Cortex of kidney (tissue), 1 donor: Measurements from ENCODE around the gene HIVEP3.

Source experiments
- DNase-seq: peaks from one replicate; lab custom pipeline; 2025; lab: John Stamatoyannopoulos, UW

The HIVEP3 gene

DNA sequence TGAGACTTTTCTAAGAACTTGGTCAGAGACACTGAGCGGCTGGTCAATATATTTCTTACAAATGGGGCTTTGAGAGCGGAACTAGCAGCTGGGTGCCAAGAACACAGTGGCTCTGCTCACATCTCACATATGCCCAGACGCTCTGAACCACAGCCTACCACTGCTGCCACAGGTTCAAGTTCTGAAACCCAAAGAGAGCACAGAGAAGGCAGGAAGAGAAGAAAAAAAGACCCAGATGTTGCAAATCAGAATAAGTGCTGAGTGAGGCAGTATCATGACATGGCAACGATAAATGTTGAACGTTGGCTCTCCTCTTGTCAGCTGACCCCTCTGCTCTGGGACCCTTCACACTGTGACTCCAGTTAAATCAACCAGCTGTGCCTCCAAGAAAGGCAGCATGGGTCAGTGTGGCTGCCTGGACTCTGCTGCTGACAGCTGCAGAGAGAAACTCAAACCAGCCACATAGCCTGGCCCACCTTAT, 26.4 kb downstream of the HIVEP3 start:
- no peak for DNase-seq

DNA sequence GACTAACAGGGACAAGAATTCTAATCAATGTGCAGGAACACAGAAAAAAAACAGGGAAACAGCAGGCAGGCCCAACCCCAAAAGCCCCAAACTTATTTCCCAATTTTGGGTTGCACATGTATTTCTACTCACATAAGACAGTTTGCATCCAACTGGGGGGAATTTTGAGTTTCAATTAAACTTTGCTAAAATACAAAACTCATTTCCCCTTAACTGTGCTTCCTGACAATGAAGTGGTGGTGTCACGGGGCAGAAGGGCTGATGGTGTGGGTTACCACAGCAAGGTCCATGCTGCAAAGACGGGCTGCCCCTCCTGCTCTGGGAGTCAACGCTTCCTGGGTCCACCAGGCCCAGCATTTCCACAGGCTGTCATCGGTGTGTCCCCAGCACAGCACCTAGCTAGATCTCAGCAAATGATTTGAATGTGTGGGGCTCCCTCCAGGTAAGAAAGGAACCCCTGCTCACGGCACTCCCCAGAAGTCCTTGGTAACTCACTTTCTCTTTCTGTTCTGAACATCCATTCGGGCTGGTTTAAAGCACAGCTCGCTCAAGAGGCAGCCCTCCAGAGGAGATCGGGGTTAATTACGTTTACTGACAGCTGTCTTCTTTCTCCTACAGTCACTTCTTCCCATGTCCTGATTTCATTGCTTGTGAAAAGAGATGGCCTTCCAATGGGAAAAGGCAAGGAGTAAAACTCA, 27.4 kb downstream of the HIVEP3 start:
- no peak for DNase-seq

DNA sequence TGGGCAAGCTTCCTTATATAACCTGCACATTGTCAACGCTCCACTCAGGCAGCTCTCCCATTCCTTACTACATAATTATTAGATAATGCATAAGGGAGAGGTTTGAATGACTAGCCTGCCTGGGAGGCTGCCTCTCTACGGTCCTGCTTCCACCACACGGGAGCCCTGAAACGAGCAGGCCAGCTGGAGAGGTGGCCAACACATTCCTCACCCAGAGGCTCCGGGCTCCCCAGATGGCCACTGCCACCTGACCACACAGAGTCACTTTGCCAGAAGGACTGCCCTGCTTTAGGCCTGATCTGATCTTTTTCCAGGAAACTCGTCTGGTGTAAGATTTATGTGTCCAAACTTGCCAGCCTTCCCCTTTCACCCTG, 27.9 kb downstream of the HIVEP3 start:
- DNase-seq: no peak

DNA sequence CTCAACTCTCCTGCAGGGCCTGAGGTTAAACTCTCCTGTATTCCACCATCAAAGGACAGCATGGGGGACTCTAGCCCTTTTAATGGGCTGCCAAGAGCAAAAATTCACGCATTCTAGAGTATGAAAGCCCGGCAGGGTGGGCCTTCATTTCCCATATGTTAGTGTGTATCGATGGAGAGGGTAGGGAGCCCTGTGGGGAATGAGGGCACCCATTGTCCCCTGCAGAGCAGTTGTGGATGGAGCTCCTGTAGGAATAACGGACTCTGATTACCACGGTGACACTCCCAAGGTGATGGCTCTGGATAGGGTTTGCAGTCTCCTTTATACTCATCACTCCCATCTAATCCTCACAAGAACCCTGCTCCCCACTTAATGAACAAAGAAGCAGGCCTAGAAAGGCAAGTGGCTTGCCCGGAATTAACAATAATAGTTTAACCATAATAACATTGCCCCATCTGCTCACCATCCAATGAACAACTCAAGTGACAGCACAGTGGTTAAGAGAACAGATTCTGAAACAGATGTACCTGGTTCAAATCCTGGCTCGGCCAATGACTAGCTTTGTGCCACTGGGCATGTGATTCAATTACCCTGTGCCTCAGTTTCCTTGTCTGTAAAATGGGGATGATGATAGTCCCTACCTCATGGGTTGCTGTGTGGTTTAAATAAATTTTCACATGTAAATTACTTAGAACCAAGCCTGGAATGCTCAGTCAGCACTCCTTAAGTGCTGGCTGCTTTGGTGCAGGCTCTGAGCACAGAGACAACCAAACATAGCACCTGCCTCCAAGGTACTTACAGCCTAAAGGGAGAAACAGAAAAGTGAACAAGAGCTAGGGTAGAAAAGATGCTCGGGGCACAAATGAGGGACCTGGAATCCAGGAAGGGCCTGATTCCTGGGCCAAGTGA, 29.0 kb downstream of the HIVEP3 start:
- no peak for DNase-seq

DNA sequence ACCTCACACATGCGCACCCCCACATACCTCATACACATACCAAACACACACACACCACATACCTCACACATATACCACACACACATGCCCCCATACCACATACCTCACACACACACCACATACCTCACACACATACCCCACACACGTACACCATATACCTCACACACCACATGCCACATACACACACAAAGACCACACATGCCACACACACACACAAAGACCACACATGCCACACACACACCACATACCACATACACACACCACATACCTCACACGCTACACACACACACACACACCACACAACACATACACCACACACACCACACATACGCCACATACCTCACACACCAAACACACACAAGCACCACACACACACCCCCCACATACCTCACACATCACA, 30.0 kb downstream of the HIVEP3 start:
- no peak for DNase-seq

DNA sequence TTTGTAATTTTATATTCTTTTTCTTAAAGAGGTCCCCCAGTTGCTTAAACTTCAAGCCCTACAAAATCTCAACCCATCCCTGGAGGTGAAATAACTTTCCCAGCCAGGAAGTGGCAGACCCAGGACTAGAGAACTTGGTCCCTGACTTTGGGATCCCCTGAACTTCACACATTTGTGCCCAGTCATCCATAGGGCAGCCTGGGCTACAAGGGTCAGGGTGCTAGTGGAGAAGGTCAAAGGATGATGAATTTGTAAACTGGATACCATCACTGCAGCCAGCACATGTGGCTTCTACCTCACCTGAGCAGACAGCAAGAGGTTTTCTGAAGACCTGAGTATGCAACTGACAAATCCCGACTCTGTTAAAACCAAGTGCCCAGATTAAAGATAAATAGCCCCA, 31.4 kb downstream of the HIVEP3 start:
- DNase-seq: no peak

DNA sequence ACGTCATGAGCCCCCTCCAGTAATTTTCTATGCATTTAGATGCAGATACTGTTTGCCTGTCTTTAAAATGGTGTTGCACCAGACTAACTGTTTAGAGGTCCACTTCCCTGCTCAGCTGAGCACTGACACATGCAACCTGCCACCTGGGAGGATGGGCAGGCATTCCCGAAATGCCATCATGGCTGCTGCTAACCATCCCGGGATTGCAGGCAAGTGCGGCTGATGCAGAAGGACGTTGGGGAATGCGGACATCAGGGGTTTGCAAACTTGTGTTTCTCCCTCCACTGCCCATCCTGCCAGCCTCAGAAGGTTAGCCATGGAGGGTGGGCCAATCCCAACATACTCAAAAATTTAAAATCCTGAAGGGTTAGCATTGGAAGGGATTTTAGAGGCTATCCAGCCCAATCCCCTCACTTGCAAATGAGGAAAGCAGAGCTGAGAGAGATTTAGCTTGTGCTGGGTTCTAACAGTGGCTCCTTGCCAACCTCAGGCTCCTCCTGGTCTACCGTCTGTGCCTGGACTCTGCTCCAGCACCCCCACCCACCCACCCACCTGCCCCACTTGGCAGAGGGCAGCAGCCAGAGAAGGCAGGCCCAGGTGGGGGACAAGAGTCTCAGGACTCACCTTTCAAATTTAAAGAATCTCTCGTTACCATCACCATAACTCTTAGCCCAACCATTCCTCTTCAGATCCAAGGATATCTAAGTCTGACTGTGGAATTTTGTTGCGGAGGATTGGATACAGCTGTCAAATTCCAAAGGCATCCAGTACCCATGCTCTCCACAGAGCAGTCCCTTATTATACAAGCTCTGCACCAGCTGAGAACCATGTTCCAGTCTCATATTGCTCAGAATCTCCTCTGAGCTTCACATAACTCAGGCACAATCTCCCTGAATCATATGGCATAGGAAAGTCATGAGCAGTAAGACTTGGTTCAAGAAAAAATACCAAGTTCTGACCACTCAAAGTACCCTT, 34.2 kb downstream of the HIVEP3 start:
- no peak for DNase-seq

DNA sequence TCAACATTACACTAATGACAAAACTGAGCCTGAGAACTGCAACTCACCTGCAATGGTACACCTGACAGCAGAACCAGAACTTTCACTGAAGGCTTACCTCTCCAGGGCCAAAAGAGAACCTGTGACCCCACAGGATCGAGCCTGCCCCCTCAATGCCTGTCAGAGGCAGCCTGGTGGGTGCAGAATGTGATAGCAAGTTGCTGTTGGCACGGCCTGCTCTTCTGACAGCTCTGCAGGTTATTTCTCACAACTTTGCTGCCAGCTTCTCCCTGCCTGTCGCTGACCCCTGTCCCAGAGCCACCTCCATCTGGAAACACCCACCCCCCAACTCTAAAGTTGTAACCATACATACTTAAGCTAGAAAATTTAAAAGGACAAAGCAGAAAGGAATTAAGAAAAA, 35.2 kb downstream of the HIVEP3 start:
- no peak for DNase-seq

DNA sequence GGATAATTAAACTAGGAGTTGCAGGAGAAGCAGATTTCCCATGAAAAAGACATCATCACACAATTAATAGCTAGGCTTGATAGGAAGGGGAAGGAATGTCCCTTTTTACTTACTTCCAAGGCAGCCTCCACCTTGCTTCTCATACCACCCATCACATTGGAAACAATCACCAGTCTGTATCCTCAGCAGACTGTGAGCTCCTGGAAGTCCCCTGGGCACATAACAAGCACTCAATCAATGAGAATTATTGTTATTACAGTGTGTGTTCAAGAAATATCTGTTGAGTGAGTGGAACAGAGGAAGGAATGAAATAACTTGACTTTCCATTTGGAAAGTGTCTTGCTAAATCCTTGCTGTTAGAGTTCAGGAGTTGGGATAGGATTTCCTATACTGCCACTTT, 36.2 kb downstream of the HIVEP3 start:
- DNase-seq: no peak

DNA sequence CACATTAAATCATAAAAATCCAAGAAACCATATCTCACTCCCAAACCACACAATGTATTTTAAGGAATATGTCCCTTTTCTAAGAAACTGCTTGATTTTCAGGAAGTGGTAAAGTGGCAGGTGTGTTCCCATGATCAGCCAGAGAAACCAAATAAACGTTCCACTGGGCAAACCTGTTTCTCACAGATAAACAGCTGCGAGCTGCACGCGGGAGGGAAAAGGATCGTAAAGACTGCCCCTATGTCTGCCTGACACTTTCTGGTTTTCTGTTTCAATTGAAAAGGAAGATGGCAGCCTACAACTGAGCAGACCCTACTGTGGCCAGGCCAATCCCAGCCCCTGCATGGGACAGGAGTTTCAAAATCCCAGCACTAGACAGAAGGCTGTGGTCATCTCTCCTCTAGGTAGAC, 36.6 kb downstream of the HIVEP3 start:
- DNase-seq: no peak

DNA sequence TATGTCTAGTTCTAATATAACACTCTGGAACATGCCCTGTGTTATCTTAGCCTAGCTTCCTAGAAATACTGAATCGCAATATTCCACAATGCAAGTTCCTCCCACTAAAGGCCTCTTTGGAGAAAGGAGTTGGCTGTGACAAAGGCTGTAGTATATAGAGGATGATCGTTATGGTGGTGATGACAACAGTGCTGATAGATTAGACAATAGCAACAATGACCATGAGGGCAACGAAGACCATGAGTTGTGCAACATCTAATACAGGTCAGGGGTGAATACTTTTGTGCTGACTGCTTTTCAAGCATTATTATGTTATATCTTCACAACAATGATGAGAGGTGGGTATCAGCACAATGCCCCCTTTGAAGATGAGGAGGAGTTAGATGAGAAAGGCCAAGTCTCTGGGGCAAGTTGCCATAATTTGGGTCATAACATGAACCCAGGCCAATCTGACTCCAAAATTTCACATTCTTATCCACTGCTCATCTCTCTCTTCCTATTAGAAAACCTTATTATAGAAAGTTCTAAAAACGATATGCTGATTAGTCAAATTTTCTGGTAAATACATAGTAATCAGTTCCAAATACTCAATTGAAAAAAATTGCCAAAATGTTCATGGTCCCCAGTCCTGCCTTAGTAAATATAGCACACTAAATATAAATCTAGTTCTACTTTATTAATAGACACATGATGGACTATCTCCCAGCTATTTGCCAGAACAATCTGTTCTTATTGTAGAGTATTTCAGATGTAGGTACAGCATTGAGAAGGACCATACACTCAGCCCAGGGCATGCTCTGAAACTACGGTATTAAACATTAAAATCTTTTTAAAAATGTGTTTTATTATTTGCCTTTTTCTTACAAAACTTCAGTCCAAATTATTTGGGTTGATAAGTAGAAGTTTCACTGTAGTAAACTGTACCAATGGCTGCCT, 37.5 kb downstream of the HIVEP3 start:
- no peak for DNase-seq

DNA sequence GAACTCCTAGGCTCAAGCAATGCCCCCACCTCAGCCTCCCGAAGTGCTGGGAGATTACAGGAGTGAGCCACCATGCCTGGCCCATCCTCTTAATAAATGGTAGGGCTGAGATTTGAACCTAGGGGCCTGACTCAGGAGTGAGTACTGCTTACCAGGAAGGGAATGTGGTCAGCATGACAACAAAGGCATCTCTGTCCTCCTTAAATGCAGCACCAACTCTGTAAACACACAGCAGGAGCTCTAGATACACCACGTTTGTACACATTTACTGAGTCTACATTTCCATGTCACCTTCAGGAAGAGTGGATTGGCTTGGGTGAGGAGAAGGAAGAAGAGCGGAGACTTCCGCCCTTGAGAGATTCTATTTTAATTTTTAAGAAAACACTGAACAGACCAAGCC, 38.5 kb downstream of the HIVEP3 start:
- no peak for DNase-seq

DNA sequence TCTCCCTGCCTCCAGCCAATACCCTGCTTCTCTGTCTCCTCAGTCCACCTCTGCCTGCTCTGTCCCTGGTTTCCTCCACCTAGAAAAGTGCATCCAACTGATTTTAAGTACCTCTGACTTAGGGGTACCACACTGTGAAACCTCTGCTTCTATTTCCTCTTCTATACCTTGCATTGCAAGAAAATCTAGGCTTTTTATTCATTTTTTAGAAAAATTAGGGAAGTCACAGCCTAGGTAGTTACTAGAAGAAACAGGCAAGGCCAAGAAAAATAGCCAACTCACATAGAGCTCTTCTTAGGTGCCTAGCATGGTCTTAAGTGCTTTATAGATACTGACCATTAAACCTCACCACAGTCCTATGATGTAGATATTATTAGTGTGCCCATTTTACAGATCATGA, 39.1 kb downstream of the HIVEP3 start:
- no peak for DNase-seq

DNA sequence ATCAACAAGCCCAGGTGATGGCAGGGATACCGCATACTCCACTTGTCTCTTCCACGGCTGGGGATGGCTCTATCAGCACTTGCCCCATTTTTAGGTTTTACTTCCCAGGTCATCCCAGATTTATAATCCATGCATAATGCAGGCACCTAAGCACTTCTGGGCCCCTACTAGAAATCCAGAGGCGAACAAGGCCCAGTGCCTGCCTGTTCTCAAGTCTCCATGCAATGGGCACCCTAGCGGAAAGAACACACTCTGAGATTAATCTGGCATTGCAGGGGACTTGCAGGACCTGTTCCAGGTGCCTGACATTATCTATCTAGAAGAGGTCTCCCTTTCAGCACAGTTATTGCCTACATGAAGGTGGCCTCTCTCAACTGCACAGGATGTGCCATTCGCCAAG, 39.8 kb downstream of the HIVEP3 start:
- DNase-seq: no peak

DNA sequence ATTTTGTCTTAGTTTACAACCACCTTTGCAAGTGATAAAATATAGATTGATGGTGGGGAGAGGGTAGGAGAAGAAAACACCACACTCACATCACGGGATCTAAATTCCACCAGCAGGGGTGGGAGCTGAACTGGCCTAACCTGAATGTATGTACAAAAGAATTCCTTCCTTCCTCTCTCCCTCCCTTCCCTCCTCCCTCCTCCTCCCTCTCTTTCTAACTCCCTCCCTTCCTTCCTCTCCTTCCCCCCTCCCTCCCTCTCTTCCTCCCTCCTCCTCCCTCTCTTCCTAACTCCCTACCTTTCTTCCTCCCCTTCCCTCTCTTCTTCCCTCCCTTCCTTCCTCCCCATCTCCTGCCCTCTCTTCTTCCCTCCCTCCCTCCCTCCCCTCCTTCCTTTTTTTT, 40.2 kb downstream of the HIVEP3 start:
- no peak for DNase-seq

DNA sequence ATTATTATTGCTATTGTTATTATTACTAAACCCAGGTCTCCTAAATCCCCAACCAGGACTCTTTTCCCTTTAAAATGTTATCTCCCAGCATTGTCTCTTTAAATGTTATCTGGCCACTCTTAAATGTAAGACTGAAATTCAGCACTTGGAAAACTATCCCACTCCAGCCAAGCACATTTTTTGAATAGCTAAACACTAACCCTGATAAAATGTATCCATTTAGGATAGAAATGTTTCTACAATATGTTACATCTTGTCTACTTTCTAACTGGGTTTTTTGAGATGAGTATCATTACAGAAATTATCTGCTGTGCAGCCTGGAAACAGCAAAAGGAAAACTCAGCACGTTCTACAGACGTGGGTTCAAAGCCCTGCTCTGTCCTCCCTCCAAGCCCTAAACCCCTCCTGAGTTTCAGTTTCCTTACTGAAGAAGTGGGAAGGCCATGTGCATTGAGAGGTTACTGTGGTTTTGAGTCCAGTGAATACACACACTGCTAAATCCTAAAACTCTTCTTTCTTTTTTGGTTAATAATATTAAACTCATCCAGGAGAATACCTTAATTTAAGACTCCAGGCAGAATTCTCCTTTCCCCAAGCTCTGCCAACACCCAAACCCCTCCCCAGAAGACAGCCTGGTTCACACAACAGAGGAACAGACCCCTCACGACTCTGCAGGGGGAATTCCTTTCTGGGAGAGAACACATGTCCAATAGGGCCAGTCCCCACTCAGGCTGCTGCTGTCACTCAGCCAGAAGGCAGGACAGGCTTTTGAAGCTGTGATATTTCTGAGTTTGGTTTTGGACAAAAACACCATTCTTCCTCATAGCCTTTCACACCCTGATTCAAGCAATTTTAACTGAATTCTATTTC, 41.9 kb downstream of the HIVEP3 start:
- no peak for DNase-seq

DNA sequence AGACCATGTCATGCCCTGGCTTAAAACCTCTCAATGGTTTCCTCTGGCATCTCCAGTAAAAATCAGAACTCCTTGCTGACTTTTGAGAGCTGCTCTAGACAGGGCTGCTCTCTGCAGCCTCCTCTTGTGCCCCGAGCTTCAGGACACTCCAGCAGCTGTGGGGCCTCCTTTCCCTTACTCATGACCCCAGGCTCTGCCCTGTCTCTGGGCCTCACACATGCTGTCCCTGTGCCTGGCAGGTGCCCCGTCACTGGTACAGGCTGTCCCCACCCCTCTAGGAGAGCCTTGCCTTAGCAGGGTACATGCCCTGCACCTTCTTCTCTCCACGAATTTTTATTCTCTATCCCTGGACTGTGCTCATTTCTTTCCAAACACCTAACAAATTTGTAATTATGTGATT, 43.2 kb downstream of the HIVEP3 start:
- no peak for DNase-seq

DNA sequence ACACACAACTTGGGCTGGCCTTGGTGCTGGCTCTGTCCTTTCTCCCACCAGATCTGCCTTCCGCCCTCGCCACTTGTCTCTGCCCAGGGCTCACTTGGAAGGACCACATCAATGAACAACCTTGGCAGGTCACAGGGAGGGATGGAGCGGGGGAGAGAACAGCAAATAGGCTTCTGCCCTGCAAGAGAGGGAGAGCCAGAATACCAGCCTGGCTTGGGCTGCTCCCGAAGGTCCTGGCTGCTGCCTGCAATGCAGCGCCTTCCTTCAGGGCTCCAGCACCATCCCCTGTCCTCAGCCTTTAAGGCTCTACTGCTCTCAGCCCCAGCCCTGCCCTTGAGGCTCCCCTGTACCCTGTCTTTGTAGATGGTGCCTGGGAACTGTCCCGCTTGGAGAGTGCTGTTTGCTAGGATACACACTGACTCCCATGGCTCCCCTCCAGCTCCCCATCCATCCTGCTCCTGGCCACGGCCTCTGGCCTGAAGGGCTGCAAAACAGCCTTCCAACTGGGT, 43.8 kb downstream of the HIVEP3 start:
- no peak for DNase-seq

DNA sequence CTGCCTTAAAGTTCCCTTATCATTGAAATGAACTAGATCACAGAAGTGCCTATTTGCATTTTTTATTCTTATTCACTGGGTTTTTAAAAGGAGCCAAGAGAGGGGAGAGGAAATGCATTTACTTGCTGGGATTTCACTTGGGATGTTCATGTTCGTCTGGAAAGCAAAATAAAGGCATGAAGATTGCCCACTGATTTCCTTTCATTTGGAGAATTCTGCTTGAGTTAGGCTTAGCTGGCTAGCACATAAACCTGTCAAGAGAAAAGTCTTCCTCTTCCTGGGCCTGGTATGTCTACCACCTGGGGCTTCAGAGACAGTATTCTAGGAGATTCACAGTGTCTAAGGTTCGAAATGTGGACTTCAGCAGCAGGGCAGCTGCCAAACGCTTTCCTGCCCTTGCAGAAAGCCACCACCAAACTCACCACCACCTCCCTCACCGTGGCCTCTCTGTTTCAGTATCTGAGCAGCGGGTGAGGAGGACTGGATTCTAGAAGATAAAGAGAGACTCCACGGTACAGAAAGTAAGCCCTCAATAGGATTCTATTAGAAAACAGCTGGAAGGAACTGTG, 44.5 kb downstream of the HIVEP3 start:
- no peak for DNase-seq

DNA sequence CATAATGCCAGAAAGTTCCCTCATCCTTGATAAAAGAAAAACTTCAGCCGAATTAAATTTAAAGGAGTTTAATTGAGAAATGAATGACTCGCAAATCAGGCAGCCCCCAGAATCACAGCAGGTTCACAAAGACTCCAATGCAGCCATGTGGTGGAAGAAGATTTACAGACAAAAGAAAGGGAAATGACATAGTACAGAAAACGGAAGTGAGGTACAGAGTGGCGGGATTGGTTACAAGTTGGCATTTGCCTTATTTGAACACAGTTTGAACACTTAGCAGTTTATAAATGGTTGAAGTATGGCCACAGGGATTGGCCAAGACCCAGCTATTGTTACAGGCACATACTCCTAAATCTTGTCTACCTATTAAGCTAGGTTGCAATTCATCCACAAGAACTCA, 46.6 kb downstream of the HIVEP3 start:
- no peak for DNase-seq
